ENCODE data around the gene ANKRD63.
A peak's percentile ranks its signal among the peaks of the same experiment; 100 is the strongest.

DNA sequence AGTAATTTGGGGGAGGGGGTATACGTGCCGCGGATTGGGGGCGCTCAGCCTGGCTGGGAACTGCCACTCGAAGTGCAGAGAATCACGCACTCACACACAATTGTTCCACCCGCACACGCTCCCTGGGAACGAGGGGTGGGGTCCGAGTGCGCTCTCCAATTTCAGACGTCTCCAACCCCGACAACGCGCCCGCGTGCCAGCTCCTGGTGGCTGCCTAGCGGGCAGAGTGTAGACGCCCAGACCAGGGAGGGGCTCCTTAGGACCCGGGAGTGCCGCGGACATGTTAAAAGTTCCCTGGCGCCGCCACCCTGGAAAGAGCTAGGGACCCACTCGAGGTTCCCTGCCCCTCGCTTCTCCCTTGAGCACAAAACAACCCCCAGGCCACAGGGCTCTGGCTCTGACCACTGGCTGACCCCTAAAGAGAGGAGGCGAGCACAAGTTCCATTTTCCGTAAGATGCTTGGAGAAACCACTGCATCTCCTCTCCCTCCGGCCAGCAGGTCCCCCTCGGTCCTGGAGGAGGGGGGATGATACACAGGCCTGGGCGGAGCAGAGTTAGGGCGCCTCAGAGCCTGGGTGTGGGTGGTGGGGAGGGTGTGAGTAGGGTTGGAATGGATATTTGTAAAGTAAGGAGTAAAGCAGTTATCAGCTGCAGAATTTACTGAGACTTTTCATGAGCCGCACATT lies 894 bp upstream of the ANKRD63 start:
- peak; percentile 77 for TF ChIP-seq EZH2 (IDR thresholded peaks at IDR 0.05; ENCODE audit: low read length)
- TF ChIP-seq CTCF (optimal IDR thresholded peaks at IDR 0.05 in 1 of 3, IDR thresholded peaks at IDR 0.05 in 1 of 3, conservative IDR thresholded peaks at IDR 0.05 in 1 of 3; ENCODE audit: extremely low read depth in 1 of 3, insufficient read depth in 2 of 3, low read length in 3 of 3): no peak

Data from keratinocyte (primary cell).